MCF 10A (cell line): Measurements from ENCODE around the gene NTMT1. TPM values are rescaled to one million over a fixed set of nuclear protein-coding genes. Genes with fewer than 3 reads are reported as not detected.

Experiments
- BruUV-seq: library from RNA; stranded (reverse); fragments of 400-500 nt; replicated peaks from 2 replicates; lab custom pipeline; 2021; lab: Mats Ljungman, UMichigan
- CTCF ChIA-PET: fragments of 300-600 bp; sonication (Branson Sonifier 250); formaldehyde crosslinking; extraction: SDS; loops from one replicate; lab custom pipeline; 2021; ENCODE audit warnings: antibody characterized with exemption, inconsistent platforms; lab: Yijun Ruan, JAX
- POLR2A ChIA-PET: fragments of 300-600, 350-650 bp; sonication (Branson Sonifier 250); formaldehyde crosslinking; extraction: SDS; loops from one replicate; lab custom pipeline; 2020; ENCODE audit warnings: antibody characterized with exemption, inconsistent platforms; lab: Yijun Ruan, JAX
- DNase-seq: peaks from one replicate; pipeline ENCODE4 v3.0.0-alpha.2; 2018; ENCODE audit not compliant: unreplicated experiment
- H3K27ac Mint-ChIP-seq: one replicate; pipeline ENCODE4 v1.8.0; 2022; ENCODE audit warnings: mild to moderate bottlenecking, low read depth, mixed read lengths; ENCODE audit not compliant: unreplicated experiment
- H3K27me3 Mint-ChIP-seq: one replicate; pipeline ENCODE4 v1.8.0; 2022; ENCODE audit warnings: mixed read lengths; ENCODE audit not compliant: insufficient read depth, unreplicated experiment
- H3K36me3 Mint-ChIP-seq: one replicate; pipeline ENCODE4 v1.8.0; 2022; ENCODE audit warnings: mild to moderate bottlenecking, moderate library complexity, mixed read lengths; ENCODE audit not compliant: insufficient read depth, unreplicated experiment
- H3K4me1 Mint-ChIP-seq: one replicate; pipeline ENCODE4 v1.8.0; 2022; ENCODE audit warnings: mixed read lengths; ENCODE audit not compliant: insufficient read depth, unreplicated experiment
- H3K4me3 Mint-ChIP-seq: one replicate; pipeline ENCODE4 v1.8.0; 2022; ENCODE audit warnings: mild to moderate bottlenecking, moderate library complexity, mixed read lengths; ENCODE audit not compliant: unreplicated experiment
- H3K9me3 Mint-ChIP-seq: one replicate; pipeline ENCODE4 v1.8.0; 2022; ENCODE audit warnings: mixed read lengths; ENCODE audit not compliant: unreplicated experiment
- intact Hi-C: fragments of 100-400 bp; cut with micrococcal nuclease; formaldehyde crosslinking; loops from 2 replicates; pipeline ENCODE4 v1.14.1; 2022
- total RNA-seq: library from RNA; stranded (reverse); gene quantifications from 2 replicates; pipeline ENCODE4 v1.2.3, GENCODE V29; 2022
- TF ChIP-seq, protein P1 (sequence below): fragments of 200-600 bp; IDR thresholded peaks from one replicate; pipeline ENCODE4 v1.8.0; 2022; ENCODE audit warnings: antibody characterized with exemption, mild to moderate bottlenecking; ENCODE audit not compliant: unreplicated experiment

Gene NTMT1
- total RNA-seq, 1 experiment from 2014 or later: 49.2 TPM

DNA sequence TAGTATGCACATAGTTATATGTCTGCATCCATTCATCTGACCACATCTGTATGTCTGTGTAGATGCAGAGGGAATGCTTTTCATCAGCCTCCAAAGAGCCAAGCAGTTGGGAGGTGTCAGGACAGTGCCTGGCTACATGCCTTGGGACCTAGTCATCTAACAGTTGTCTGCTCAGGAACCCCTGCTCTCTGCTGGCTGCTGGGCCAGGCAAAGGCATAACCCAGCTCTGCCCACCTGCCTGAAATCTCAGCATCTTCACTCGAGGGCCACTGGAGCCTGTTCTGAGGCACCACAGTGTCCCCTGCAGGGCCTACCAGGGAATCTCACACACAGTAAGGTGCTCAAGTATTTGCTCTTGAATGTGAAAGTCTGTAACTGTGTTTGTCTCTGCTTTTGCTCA is 8.8 kb upstream of the NTMT1 start:
- no peak overlapping the region for H3K27ac Mint-ChIP-seq
- H3K36me3 Mint-ChIP-seq: no peaks in the 10 kb centered on the region
- TF ChIP-seq, protein P1, sequence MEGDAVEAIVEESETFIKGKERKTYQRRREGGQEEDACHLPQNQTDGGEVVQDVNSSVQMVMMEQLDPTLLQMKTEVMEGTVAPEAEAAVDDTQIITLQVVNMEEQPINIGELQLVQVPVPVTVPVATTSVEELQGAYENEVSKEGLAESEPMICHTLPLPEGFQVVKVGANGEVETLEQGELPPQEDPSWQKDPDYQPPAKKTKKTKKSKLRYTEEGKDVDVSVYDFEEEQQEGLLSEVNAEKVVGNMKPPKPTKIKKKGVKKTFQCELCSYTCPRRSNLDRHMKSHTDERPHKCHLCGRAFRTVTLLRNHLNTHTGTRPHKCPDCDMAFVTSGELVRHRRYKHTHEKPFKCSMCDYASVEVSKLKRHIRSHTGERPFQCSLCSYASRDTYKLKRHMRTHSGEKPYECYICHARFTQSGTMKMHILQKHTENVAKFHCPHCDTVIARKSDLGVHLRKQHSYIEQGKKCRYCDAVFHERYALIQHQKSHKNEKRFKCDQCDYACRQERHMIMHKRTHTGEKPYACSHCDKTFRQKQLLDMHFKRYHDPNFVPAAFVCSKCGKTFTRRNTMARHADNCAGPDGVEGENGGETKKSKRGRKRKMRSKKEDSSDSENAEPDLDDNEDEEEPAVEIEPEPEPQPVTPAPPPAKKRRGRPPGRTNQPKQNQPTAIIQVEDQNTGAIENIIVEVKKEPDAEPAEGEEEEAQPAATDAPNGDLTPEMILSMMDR: peak; percentile 37
- ChIA-PET CTCF (interaction anchor here (0.8 to 2.0 kb wide), 3 partner anchors 443 to 478 kb away, joined by 3 to 6 read pairs (median 6); no protein-coding TSS in a partner anchor), POLR2A (interaction anchor here (0.6 to 0.7 kb wide), 3 partner anchors 9 to 286 kb away, joined by 3 to 4 read pairs (median 4); partner anchors contain the start of gene NTMT1)
- no peak overlapping the region for H3K4me3 Mint-ChIP-seq
- no peaks in the 10 kb centered on the region for H3K27me3 Mint-ChIP-seq
- intact Hi-C loops: no loop called here
- peak; percentile 53 for DNase-seq
- no TSS peak for BruUV-seq
- no peaks in the 10 kb centered on the region for H3K9me3 Mint-ChIP-seq
- H3K4me1 Mint-ChIP-seq: no peaks in the 10 kb centered on the region

DNA sequence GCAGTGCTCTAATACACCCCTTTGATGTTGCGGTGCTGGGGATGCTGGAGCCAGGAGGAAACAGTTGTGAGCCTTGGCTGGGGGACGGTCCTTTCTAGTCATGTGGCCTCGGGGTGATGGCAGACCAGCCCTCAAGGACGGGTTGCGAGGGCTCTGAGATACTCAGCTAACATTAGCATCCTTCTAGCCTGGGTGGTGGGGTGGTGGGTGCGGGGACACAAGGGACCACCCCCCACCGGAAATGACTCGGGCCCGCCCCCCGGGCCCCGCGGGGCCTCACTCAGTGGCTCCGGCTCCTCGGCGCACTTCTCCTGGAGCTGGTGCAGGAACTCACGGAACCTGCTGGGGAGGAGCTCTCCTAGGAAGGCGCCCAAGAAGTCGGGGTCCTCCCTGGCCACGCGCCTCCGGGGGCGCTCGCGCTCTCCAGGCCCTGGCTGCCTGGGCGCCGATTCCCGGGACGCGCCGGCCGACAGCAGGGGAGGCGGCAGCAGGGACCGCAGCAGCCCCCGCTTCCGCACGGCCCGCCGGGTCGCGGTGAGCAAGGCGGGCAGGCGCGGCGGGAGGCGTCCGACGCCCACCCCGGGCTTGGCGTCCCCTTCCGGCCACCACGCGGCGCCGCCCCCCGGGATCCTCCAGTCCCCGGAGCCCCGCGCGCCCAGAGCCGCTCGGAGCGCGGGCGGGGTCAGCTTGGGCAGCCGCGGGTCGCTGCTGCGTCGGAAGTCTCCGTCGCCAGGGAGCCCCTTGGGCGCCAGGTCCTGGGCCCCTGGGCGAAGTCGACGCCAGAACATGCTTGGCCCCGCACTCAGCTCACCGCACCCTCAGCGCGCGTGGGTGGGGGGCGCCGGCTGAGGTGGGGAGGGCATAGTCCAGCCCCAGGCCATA is 5.9 kb upstream of the NTMT1 start:
- Mint-ChIP-seq H3K4me3 (peak overlapping the region; percentile 53), H3K9me3 (no peaks in the 10 kb centered on the region), H3K27ac (no peak overlapping the region), H3K36me3 (no peaks in the 10 kb centered on the region), H3K4me1 (peaks cover 10% of the 10 kb centered on the region), H3K27me3 (no peaks in the 10 kb centered on the region)
- TF ChIP-seq, protein P1: no peak
- intact Hi-C loops: loop anchor here (10.0 kb wide), 1 partner anchor 1065 kb away; the partner anchor contains the start of gene SPTAN1
- no TSS peak for BruUV-seq
- POLR2A ChIA-PET: interaction anchor here (0.7 to 1.7 kb wide), 6 partner anchors 9 to 747 kb away, joined by 3 to 4 read pairs (median 3); no protein-coding TSS in a partner anchor
- peak; percentile 14 for DNase-seq
- CTCF ChIA-PET: interaction anchor here (0.6 to 7.7 kb wide), 9 partner anchors 8 to 499 kb away, joined by 3 to 96 read pairs (median 7); no protein-coding TSS in a partner anchor

DNA sequence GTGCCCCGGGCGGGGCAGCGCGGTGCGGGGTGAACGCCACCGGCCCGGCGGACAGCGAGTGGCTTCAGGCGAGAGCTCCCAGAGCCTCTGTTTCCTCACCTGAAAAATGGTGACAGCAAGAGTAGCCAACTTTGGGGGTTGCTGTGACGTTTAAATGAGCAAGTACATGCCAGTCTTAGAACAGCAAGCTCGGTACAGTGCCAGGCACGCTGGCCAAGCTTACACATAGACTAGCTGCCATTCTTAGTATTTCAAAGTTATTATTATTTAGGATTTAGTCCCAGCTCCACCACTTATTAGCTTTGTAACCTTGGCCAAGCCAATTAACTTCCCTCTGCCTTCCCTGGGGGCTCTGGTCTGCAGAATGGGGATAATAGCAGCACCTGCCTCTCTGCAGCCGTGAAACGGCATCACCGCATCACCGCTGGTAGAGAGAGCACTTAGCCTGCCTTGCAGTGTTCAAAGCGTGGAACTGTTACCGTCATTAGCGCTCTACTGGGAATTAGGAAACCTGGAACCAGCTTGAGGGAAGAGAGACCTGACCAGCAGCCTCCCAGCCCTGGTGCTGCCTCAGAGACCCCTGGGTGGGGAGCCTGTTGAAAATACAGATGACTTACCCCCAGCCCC is 5.2 kb upstream of the NTMT1 start, which contains the start of gene C9orf50:
TSS of gene C9orf50 (minus strand) at position 433 of the 627 bp plus-strand sequence. CDS start 527 bp downstream, outside the sequence.
- H3K36me3 Mint-ChIP-seq: no peaks in the 10 kb centered on the region
- intact Hi-C loops: loop anchor here (10.0 kb wide), 1 partner anchor 1066 kb away; the partner anchor contains the start of gene SPTAN1
- BruUV-seq: no TSS peak
- TF ChIP-seq, protein P1: no peak
- H3K27ac Mint-ChIP-seq: no peak within 1 kb of the TSS
- CTCF ChIA-PET: interaction anchor here (0.6 to 7.7 kb wide), 11 partner anchors 8 to 488 kb away, joined by 3 to 96 read pairs (median 6); no protein-coding TSS in a partner anchor
- POLR2A ChIA-PET: interaction anchor here (0.5 to 1.7 kb wide), 8 partner anchors 10 to 748 kb away, joined by 3 to 4 read pairs (median 3); no protein-coding TSS in a partner anchor
- H3K4me1 Mint-ChIP-seq: peaks cover 10% of the 10 kb centered on the region
- no peak for DNase-seq
- H3K27me3 Mint-ChIP-seq: no peaks in the 10 kb centered on the region
- peak within 1 kb of the TSS; percentile 53 for H3K4me3 Mint-ChIP-seq
- no peaks in the 10 kb centered on the region for H3K9me3 Mint-ChIP-seq
